ENCODE data around the gene ATP11A. TPM values are rescaled to one million over a fixed set of nuclear protein-coding genes. Genes with fewer than 3 reads are reported as not detected.

ATP11A gene
- total and polyA plus RNA-seq, 9 donors, result 6.6 to 72.7 (median 34.9) TPM

DNA sequence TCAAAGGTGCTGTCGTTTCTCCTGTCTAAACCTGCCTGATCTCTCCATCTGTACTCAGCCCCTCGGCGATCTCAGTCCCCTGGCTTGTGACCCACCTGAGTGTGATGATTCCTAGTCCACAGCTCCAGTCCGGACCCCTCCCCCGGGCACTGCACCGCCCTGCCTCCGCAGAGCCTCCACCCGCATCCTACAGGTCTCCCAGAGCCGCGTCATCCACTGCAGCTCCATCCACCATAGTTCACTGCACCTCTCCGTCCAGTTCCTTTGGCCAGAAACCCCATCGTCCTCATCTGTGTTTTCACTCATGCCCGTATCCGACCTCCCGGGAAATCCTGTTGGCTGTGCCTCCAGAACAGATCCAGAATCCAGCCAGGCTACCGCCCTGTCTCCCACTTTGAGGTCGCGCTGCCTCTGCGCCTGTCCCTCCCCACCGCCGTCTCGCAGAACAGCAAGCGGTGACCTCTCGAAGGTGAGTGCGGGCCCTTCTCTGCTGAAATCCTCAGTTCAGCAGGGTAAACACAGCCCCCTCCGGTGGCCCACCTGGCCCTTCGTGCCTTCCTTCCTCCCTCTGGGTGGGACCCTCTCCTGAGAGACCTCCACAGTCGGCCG is 227.3 kb downstream of the ATP11A start:
- H3K9me3 ChIP-seq, result no peaks in the 10 kb centered on the region
- no peak overlapping the region for H3K4me3 ChIP-seq
- H3K36me3 ChIP-seq, result no peaks in the 10 kb centered on the region
- H3K4me1 ChIP-seq (ENCODE audit: insufficient read depth), result no peaks in the 10 kb centered on the region
- DNase-seq, result peak in 1 of 5 donors; percentile 24
- no peak overlapping the region for H3K27ac ChIP-seq
- intact Hi-C loops (cut with DNase I), result no loop called here
- 85 to 89% (median 89%) methylated on average over 29 of the region's 29 CpGs for WGBS, 3 donors
- no peaks in the 10 kb centered on the region for H3K27me3 ChIP-seq
- TF ChIP-seq, protein P1, sequence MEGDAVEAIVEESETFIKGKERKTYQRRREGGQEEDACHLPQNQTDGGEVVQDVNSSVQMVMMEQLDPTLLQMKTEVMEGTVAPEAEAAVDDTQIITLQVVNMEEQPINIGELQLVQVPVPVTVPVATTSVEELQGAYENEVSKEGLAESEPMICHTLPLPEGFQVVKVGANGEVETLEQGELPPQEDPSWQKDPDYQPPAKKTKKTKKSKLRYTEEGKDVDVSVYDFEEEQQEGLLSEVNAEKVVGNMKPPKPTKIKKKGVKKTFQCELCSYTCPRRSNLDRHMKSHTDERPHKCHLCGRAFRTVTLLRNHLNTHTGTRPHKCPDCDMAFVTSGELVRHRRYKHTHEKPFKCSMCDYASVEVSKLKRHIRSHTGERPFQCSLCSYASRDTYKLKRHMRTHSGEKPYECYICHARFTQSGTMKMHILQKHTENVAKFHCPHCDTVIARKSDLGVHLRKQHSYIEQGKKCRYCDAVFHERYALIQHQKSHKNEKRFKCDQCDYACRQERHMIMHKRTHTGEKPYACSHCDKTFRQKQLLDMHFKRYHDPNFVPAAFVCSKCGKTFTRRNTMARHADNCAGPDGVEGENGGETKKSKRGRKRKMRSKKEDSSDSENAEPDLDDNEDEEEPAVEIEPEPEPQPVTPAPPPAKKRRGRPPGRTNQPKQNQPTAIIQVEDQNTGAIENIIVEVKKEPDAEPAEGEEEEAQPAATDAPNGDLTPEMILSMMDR (IDR thresholded peaks at IDR 0.05), result no peak
- TF ChIP-seq POLR2A (IDR thresholded peaks at IDR 0.05) (no peak), EP300 (IDR thresholded peaks at IDR 0.05) (no peak)

DNA sequence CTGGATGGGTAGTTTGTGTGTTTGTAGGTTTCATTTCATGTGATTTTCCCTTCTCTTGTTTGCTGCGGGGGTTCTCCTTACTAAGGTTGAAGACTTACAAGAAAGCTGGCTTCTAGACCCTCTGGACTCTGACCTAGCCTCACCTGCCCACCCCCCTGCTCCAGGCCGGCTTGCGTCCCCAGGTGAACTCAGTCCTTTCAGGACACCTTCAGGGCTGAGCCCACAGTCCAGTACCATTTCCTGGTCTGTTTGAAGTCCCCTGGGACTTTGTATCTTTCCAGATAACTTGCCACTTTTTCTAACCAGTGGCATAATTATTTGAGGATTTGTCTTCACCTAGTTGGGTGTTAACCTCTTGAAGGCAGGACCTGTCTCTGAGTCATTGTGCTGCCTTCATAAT is 227.9 kb downstream of the ATP11A start:
- Histone ChIP-seq H3K27ac (no peak overlapping the region), H3K36me3 (no peaks in the 10 kb centered on the region), H3K4me1 (ENCODE audit: insufficient read depth) (no peaks in the 10 kb centered on the region), H3K27me3 (no peaks in the 10 kb centered on the region), H3K9me3 (no peaks in the 10 kb centered on the region), H3K4me3 (no peak overlapping the region)
- WGBS, 3 donors, result 93% methylated on average over 3 of the region's 3 CpGs
- DNase-seq, result no peak
- TF ChIP-seq POLR2A (IDR thresholded peaks at IDR 0.05) (no peak), EP300 (IDR thresholded peaks at IDR 0.05) (no peak)
- TF ChIP-seq, protein P1 (IDR thresholded peaks at IDR 0.05), result no peak
- intact Hi-C loops (cut with DNase I), result no loop called here

DNA sequence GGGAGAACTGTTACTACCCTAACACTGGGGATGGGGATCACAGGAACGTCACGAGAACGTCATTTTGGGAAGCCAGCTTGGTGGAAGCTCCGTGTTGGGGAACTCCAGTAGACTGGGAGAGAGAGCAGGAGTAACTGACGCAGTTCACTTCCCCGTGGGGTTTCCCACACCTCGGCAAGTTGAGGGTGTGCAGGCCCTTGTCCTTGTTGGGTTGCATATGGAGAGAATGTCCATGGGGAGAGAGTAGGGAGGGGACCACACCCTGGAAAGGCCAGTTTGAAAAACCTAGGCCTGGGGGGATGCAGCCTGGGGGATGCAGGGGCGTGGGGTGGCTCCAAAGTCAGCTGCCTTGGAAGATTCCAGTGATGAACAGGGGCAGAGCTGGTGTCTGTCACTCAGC is 228.4 kb downstream of the ATP11A start:
- Histone ChIP-seq H3K4me1 (ENCODE audit: insufficient read depth) (no peaks in the 10 kb centered on the region), H3K27ac (no peak overlapping the region), H3K4me3 (no peak overlapping the region), H3K36me3 (no peaks in the 10 kb centered on the region), H3K27me3 (no peaks in the 10 kb centered on the region), H3K9me3 (no peaks in the 10 kb centered on the region)
- peak in 1 of 5 donors; percentile 7 for DNase-seq
- intact Hi-C loops (cut with DNase I), result no loop called here
- 81 to 83% (median 81%) methylated on average over 8 of the region's 8 CpGs for WGBS, 3 donors
- TF ChIP-seq, protein P1 (IDR thresholded peaks at IDR 0.05), result no peak
- TF ChIP-seq EP300 (IDR thresholded peaks at IDR 0.05) (no peak), POLR2A (IDR thresholded peaks at IDR 0.05) (no peak)

DNA sequence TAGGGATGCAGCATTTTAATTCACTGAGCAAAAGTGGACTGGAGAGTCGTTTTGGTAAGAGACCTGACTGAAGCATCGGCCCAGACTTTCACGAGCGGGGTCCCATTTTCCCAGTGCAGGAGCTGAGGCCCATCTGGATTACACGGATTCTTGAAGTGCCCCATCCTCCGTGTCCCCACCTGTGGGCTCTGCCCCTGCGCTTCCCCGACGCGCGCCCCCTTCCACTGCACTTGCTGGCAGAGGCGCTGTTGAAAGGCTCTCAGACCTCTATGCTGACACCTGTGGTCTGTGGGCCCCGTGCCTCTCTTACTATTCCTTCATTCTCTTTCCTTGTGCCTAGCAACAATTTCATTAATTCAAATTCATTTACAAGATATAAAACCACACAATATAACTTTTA is 228.9 kb downstream of the ATP11A start:
- H3K9me3 ChIP-seq, result no peaks in the 10 kb centered on the region
- H3K27ac ChIP-seq, result no peak overlapping the region
- H3K4me3 ChIP-seq, result no peak overlapping the region
- H3K4me1 ChIP-seq (ENCODE audit: insufficient read depth), result no peaks in the 10 kb centered on the region
- H3K27me3 ChIP-seq, result no peaks in the 10 kb centered on the region
- peak in 1 of 5 donors; percentile 16 for DNase-seq
- no peaks in the 10 kb centered on the region for H3K36me3 ChIP-seq
- TF ChIP-seq, protein P1 (IDR thresholded peaks at IDR 0.05), result no peak
- TF ChIP-seq POLR2A (IDR thresholded peaks at IDR 0.05) (no peak), EP300 (IDR thresholded peaks at IDR 0.05) (no peak)
- intact Hi-C loops (cut with DNase I), result no loop called here
- WGBS, 3 donors, result 88 to 89% (median 89%) methylated on average over 13 of the region's 13 CpGs
